ENCODE measurements around the gene MGMT. TPM values are rescaled to one million over a fixed set of nuclear protein-coding genes. Genes with fewer than 3 reads are reported as not detected.

MGMT gene
- polyA plus RNA-seq, 1 donor from 2014 or later: 0.94 TPM

DNA sequence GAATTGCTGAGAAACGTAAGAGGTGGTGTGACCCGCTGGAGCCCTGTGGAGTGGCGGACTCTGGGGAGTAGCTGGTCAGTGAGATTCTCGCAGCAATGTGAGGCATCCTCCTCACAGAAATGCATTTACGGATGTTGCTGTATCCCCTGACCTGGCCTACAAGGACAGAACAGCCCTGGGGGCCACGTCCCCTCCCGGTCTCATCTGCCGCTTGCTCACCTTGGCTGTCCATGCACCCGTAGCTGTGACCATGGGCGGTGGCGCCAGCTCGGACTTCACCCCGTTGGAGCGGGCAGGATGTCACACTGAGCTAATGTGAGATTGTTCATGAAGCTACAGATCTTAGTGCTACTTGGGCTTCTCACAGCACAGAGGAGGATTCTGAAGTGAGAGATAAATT, 303.2 kb downstream of the MGMT start:
- TF ChIP-seq, protein P1, sequence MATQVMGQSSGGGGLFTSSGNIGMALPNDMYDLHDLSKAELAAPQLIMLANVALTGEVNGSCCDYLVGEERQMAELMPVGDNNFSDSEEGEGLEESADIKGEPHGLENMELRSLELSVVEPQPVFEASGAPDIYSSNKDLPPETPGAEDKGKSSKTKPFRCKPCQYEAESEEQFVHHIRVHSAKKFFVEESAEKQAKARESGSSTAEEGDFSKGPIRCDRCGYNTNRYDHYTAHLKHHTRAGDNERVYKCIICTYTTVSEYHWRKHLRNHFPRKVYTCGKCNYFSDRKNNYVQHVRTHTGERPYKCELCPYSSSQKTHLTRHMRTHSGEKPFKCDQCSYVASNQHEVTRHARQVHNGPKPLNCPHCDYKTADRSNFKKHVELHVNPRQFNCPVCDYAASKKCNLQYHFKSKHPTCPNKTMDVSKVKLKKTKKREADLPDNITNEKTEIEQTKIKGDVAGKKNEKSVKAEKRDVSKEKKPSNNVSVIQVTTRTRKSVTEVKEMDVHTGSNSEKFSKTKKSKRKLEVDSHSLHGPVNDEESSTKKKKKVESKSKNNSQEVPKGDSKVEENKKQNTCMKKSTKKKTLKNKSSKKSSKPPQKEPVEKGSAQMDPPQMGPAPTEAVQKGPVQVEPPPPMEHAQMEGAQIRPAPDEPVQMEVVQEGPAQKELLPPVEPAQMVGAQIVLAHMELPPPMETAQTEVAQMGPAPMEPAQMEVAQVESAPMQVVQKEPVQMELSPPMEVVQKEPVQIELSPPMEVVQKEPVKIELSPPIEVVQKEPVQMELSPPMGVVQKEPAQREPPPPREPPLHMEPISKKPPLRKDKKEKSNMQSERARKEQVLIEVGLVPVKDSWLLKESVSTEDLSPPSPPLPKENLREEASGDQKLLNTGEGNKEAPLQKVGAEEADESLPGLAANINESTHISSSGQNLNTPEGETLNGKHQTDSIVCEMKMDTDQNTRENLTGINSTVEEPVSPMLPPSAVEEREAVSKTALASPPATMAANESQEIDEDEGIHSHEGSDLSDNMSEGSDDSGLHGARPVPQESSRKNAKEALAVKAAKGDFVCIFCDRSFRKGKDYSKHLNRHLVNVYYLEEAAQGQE (IDR thresholded peaks at IDR 0.05; ENCODE audit: borderline replicate concordance): no peak
- no peak for TF ChIP-seq EP300 (conservative IDR thresholded peaks at IDR 0.05; ENCODE audit: poor library complexity, severe bottlenecking)
- no peak for TF ChIP-seq MXI1 (conservative IDR thresholded peaks at IDR 0.05; ENCODE audit: poor library complexity, severe bottlenecking)
- TF ChIP-seq, protein P2, sequence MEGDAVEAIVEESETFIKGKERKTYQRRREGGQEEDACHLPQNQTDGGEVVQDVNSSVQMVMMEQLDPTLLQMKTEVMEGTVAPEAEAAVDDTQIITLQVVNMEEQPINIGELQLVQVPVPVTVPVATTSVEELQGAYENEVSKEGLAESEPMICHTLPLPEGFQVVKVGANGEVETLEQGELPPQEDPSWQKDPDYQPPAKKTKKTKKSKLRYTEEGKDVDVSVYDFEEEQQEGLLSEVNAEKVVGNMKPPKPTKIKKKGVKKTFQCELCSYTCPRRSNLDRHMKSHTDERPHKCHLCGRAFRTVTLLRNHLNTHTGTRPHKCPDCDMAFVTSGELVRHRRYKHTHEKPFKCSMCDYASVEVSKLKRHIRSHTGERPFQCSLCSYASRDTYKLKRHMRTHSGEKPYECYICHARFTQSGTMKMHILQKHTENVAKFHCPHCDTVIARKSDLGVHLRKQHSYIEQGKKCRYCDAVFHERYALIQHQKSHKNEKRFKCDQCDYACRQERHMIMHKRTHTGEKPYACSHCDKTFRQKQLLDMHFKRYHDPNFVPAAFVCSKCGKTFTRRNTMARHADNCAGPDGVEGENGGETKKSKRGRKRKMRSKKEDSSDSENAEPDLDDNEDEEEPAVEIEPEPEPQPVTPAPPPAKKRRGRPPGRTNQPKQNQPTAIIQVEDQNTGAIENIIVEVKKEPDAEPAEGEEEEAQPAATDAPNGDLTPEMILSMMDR (IDR thresholded peaks at IDR 0.05; ENCODE audit: poor library complexity, severe bottlenecking): no peak
- TF ChIP-seq RAD21 (conservative IDR thresholded peaks at IDR 0.05): no peak
- no peak for TF ChIP-seq POLR2AphosphoS5 (IDR thresholded peaks at IDR 0.05)
- Histone ChIP-seq H2AFZ (ENCODE audit: low read depth, low read length) (no peak overlapping the region), H3K9me2 (ENCODE audit: insufficient read depth, low read length) (no peaks in the 10 kb centered on the region), H3F3A (ENCODE audit: insufficient read depth, low read length, poor library complexity, severe bottlenecking) (no peaks in the 10 kb centered on the region), H3K9ac (ENCODE audit: low read length) (no peak overlapping the region), H4K20me1 (ENCODE audit: insufficient read depth) (no peaks in the 10 kb centered on the region), H3K36me3 (ENCODE audit: insufficient read depth, low read length) (no peaks in the 10 kb centered on the region), H3K4me3 (ENCODE audit: low read length) (no peak overlapping the region), H3K4me2 (ENCODE audit: low read length) (no peak overlapping the region), H3K9me3 (ENCODE audit: low read length) (no peaks in the 10 kb centered on the region), H3K27ac (ENCODE audit: low read length) (no peak overlapping the region), H3K27me3 (ENCODE audit: insufficient read depth, low read depth, low read length) (no peaks in the 10 kb centered on the region), H3K79me2 (replicated peaks; ENCODE audit: insufficient read depth, low read length) (no peaks in the 10 kb centered on the region)

DNA sequence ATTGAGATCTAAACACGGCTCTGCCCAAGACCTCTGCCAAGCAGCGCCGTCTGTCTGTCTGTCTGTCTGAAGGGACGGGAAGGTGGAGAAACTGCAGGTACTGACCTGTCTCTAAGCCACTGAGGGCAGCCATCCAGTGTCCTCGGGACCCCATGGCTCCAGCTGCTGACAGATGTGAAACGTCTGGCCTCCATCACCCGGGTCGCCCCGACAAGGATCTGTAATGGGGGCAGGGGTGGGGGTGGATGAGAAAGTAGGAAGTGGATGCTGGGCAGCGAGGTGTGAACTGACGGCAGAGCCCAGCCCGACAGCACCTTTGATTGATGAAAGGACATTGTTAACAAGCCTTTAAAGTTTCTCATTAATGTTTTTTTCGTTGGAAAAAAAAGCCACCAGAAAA, 304.0 kb downstream of the MGMT start:
- Histone ChIP-seq H4K20me1 (ENCODE audit: insufficient read depth) (no peaks in the 10 kb centered on the region), H3K9me2 (ENCODE audit: insufficient read depth, low read length) (no peaks in the 10 kb centered on the region), H2AFZ (ENCODE audit: low read depth, low read length) (no peak overlapping the region), H3F3A (ENCODE audit: insufficient read depth, low read length, poor library complexity, severe bottlenecking) (no peaks in the 10 kb centered on the region), H3K4me3 (ENCODE audit: low read length) (no peak overlapping the region), H3K9me3 (ENCODE audit: low read length) (no peaks in the 10 kb centered on the region), H3K79me2 (replicated peaks; ENCODE audit: insufficient read depth, low read length) (no peaks in the 10 kb centered on the region), H3K4me2 (ENCODE audit: low read length) (no peak overlapping the region), H3K9ac (ENCODE audit: low read length) (no peak overlapping the region), H3K27ac (ENCODE audit: low read length) (no peak overlapping the region), H3K27me3 (ENCODE audit: insufficient read depth, low read depth, low read length) (no peaks in the 10 kb centered on the region), H3K36me3 (ENCODE audit: insufficient read depth, low read length) (no peaks in the 10 kb centered on the region)
- TF ChIP-seq TAF1 (IDR thresholded peaks at IDR 0.05; ENCODE audit: low read depth): no peak
- no peak for TF ChIP-seq RAD21 (conservative IDR thresholded peaks at IDR 0.05)
- TF ChIP-seq, protein P1 (IDR thresholded peaks at IDR 0.05; ENCODE audit: borderline replicate concordance): no peak
- no peak for TF ChIP-seq MXI1 (conservative IDR thresholded peaks at IDR 0.05; ENCODE audit: poor library complexity, severe bottlenecking)
- TF ChIP-seq SMC3 (conservative IDR thresholded peaks at IDR 0.05; ENCODE audit: poor library complexity): no peak
- TF ChIP-seq EZH2 (IDR thresholded peaks at IDR 0.05; ENCODE audit: borderline replicate concordance, insufficient read depth, low read length, poor library complexity, severe bottlenecking): no peak
- TF ChIP-seq EP300 (conservative IDR thresholded peaks at IDR 0.05; ENCODE audit: poor library complexity, severe bottlenecking): no peak

Measured in neural cell (in vitro differentiated cells).